ENCODE data around the gene DHFR.

- TF ChIP-seq CTCF (IDR thresholded peaks at IDR 0.05 in 8 of 11, conservative IDR thresholded peaks at IDR 0.05 in 3 of 11) (no peak), POLR2A (IDR thresholded peaks at IDR 0.05) (no peak), POLR2AphosphoS5 (IDR thresholded peaks at IDR 0.05) (no peak)
Observed at GRCh38 chr5:80615266-80615914, 39.4 kb downstream of the DHFR start.
